SK-N-SH (cell line): ENCODE results near the gene UBE4B.

ENCODE experiments used
- CHD2 ChIP-seq: fragments of 150-350 bp; IDR thresholded peaks from 2 replicates; pipeline ENCODE4 v1.6.1; 2018; ENCODE audit warnings: low read length; ENCODE audit not compliant: partially characterized antibody
- CTCF ChIP-seq: fragments of 200-600 bp; sonication (generic); IDR thresholded peaks from 2 replicates; pipeline ENCODE4 v1.6.1; 2017; ENCODE audit warnings: antibody characterized with exemption, mild to moderate bottlenecking, moderate library complexity
- EP300 ChIP-seq, 2 experiments: IDR thresholded peaks; 2 replicates each; pipeline versions ENCODE4 v1.4.0 to v1.6.1; 2012; ENCODE audit warnings: borderline replicate concordance in 1 of 2, low read depth in 1 of 2, low read length in 1 of 2
- EZH2phosphoT487 ChIP-seq: fragments of 200-600 bp; sonication (generic); IDR thresholded peaks from 2 replicates; pipeline ENCODE4 v1.6.1; 2017; ENCODE audit warnings: low read depth, mixed run types, mild to moderate bottlenecking, antibody characterized with exemption, moderate library complexity, borderline replicate concordance
- FOSL2 ChIP-seq: IDR thresholded peaks from 2 replicates; pipeline ENCODE4 v1.4.0; 2012; ENCODE audit warnings: low read depth, mild to moderate bottlenecking, moderate library complexity, borderline replicate concordance
- JUND ChIP-seq: IDR thresholded peaks from 2 replicates; pipeline ENCODE4 v1.4.0; 2012
- POLR2AphosphoS5 ChIP-seq: IDR thresholded peaks from 2 replicates; pipeline ENCODE4 v1.6.1; 2012; ENCODE audit warnings: low read depth, low read length
- RXRA ChIP-seq: IDR thresholded peaks from 2 replicates; pipeline ENCODE4 v1.4.0; 2012; ENCODE audit warnings: low read depth, mild to moderate bottlenecking, borderline replicate concordance
- SIN3A ChIP-seq: IDR thresholded peaks from 2 replicates; pipeline ENCODE4 v1.6.1; 2012; ENCODE audit warnings: low read depth, mild to moderate bottlenecking, low read length, moderate library complexity, borderline replicate concordance
- TAF1 ChIP-seq: IDR thresholded peaks from 2 replicates; pipeline ENCODE4 v1.6.1; 2012; ENCODE audit warnings: low read depth, mild to moderate bottlenecking, low read length, moderate library complexity, borderline replicate concordance
- USF2 ChIP-seq: fragments of 150-350 bp; IDR thresholded peaks from 2 replicates; pipeline ENCODE4 v1.6.1; 2017; ENCODE audit warnings: antibody characterized with exemption, low read length, low read depth, borderline replicate concordance

- TF ChIP-seq CTCF (no peak), RXRA (no peak), USF2 (no peak), POLR2AphosphoS5 (no peak), TAF1 (no peak), EZH2phosphoT487 (no peak), EP300 (IDR thresholded peaks at IDR 0.05; ENCODE audit: borderline replicate concordance in 1 of 2, low read depth in 1 of 2, low read length in 1 of 2) (no peak), CHD2 (no peak), SIN3A (no peak), FOSL2 (no peak), JUND (no peak)
Observed at GRCh38 chr1:10143961-10144485, 111.3 kb downstream of the UBE4B start.
